ENCODE results near the gene MLC1. TPM values are rescaled to one million over a fixed set of nuclear protein-coding genes. Genes with fewer than 3 reads are reported as not detected.

MLC1 gene
- total RNA-seq, 1 donor from 2014 or later: not detected

GRCh38 chr22:50027639-50028537 is 57.3 kb downstream of the MLC1 start:
- no peaks in the 10 kb centered on the region for H4K20me1 ChIP-seq (ENCODE audit: low read depth)
- peaks cover 18% of the 10 kb centered on the region for H3K27me3 Mint-ChIP-seq (ENCODE audit: insufficient read depth, low read depth)

GRCh38 chr22:50025993-50026392 is 59.2 kb downstream of the MLC1 start:
- H3K4me2 ChIP-seq: no peak overlapping the region
- no peak for DNase-seq (ENCODE audit: low spot score)
- H3K79me2 ChIP-seq (ENCODE audit: low read depth): no peaks in the 10 kb centered on the region
- no peaks in the 10 kb centered on the region for H4K20me1 ChIP-seq (ENCODE audit: low read depth)
- H2AFZ ChIP-seq (replicated peaks): no peak overlapping the region
- H3K27me3 Mint-ChIP-seq (ENCODE audit: insufficient read depth, low read depth): peaks cover 18% of the 10 kb centered on the region
- H3K36me3 Mint-ChIP-seq: no peaks in the 10 kb centered on the region
- H3K4me3 Mint-ChIP-seq: peak overlapping the region; percentile 77
- H3K9me3 Mint-ChIP-seq: no peaks in the 10 kb centered on the region
- H3K27me3 ChIP-seq: peaks cover 38% of the 10 kb centered on the region
- no peak overlapping the region for H3K9ac ChIP-seq
- H3K36me3 ChIP-seq: no peaks in the 10 kb centered on the region
- no peak overlapping the region for H3K4me3 ChIP-seq
- TF ChIP-seq CTCF (IDR thresholded peaks at IDR 0.05): no peak
- TF ChIP-seq EZH2phosphoT487 (IDR thresholded peaks at IDR 0.05): no peak
- TF ChIP-seq EZH2 (IDR thresholded peaks at IDR 0.05): no peak
- no peak overlapping the region for H3K27ac ChIP-seq
- H3K9me3 ChIP-seq (ENCODE audit: low read depth): no peaks in the 10 kb centered on the region
- H3F3A ChIP-seq (ENCODE audit: low read depth): no peaks in the 10 kb centered on the region
- no peaks in the 10 kb centered on the region for H3K4me1 Mint-ChIP-seq
- no peak overlapping the region for H3K27ac Mint-ChIP-seq
- H3K4me1 ChIP-seq: no peaks in the 10 kb centered on the region

More at GRCh38 chr22:50027639-50028537, 57.3 kb downstream of the MLC1 start:
- H2AFZ ChIP-seq (replicated peaks): no peak overlapping the region
- peaks cover 41% of the 10 kb centered on the region for H3K27me3 ChIP-seq
- no peak for DNase-seq (ENCODE audit: low spot score)
- no peaks in the 10 kb centered on the region for H3K4me1 ChIP-seq
- H3K4me2 ChIP-seq: no peak overlapping the region
- H3K9ac ChIP-seq: no peak overlapping the region
- no peaks in the 10 kb centered on the region for H3K4me1 Mint-ChIP-seq
- no peaks in the 10 kb centered on the region for H3K79me2 ChIP-seq (ENCODE audit: low read depth)
- no peaks in the 10 kb centered on the region for H3K9me3 Mint-ChIP-seq
- no peaks in the 10 kb centered on the region for H3F3A ChIP-seq (ENCODE audit: low read depth)
- H3K36me3 Mint-ChIP-seq: no peaks in the 10 kb centered on the region
- H3K4me3 Mint-ChIP-seq: no peak overlapping the region
- H3K27ac Mint-ChIP-seq: no peak overlapping the region
- no peak overlapping the region for H3K4me3 ChIP-seq
- H3K9me3 ChIP-seq (ENCODE audit: low read depth): no peaks in the 10 kb centered on the region
- no peaks in the 10 kb centered on the region for H3K36me3 ChIP-seq
- no peak for TF ChIP-seq EZH2phosphoT487 (IDR thresholded peaks at IDR 0.05)
- TF ChIP-seq EZH2 (IDR thresholded peaks at IDR 0.05): no peak
- TF ChIP-seq CTCF (IDR thresholded peaks at IDR 0.05): no peak
- H3K27ac ChIP-seq: no peak overlapping the region

DNA sequence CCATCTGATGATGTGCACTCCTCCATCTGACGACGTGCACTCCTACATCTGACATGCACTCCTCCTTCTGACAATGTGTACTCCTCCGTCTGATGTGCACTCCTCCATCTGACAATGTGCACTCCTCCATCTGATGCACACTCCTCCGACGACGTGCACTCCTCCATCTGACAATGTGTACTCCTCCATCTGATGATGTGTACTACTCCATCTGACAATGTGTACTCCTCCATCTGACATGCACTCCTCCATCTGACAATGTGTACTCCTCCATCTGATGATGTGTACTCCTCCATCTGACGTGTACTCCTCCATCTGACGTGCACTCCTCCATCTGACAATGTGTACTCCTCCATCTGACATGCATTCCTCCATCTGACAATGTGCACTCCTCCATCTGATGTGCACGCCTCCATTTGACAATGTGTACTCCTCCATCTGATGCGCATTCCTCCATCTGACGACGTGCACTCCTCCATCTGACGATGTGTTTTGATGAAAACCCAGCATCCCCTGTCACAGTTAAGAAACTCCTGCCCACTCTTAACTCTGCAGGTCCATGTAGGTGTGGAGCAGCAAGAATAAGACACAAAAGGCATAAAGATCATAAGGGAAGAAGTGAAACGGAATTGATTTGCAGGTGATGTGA is 62.9 kb downstream of the MLC1 start:
- Histone ChIP-seq H3F3A (ENCODE audit: low read depth) (no peaks in the 10 kb centered on the region), H3K27me3 (peaks cover 44% of the 10 kb centered on the region), H3K27ac (no peak overlapping the region), H3K4me3 (no peak overlapping the region), H3K4me2 (no peak overlapping the region), H4K20me1 (ENCODE audit: low read depth) (no peaks in the 10 kb centered on the region), H3K36me3 (no peaks in the 10 kb centered on the region), H3K79me2 (ENCODE audit: low read depth) (no peaks in the 10 kb centered on the region), H2AFZ (replicated peaks) (no peak overlapping the region), H3K9ac (no peak overlapping the region), H3K4me1 (no peaks in the 10 kb centered on the region), H3K9me3 (ENCODE audit: low read depth) (no peaks in the 10 kb centered on the region)
- no peak for DNase-seq (ENCODE audit: low spot score)
- TF ChIP-seq EZH2phosphoT487 (IDR thresholded peaks at IDR 0.05) (no peak), EZH2 (IDR thresholded peaks at IDR 0.05) (no peak), CTCF (IDR thresholded peaks at IDR 0.05) (no peak)
- H3K27ac Mint-ChIP-seq: no peak overlapping the region
- no peaks in the 10 kb centered on the region for H3K36me3 Mint-ChIP-seq
- H3K4me1 Mint-ChIP-seq: no peaks in the 10 kb centered on the region
- peaks cover 24% of the 10 kb centered on the region for H3K27me3 Mint-ChIP-seq (ENCODE audit: insufficient read depth, low read depth)
- H3K9me3 Mint-ChIP-seq: no peaks in the 10 kb centered on the region
- no peak overlapping the region for H3K4me3 Mint-ChIP-seq

Data from neural progenitor cell (in vitro differentiated cells).